ENCODE results near the gene PRDX6.
"Not testable (repeated sequence)": the region's sequence is repeated elsewhere in the genome, so short reads cannot be mapped to it uniquely, and the experiment has no call there.

PRDX6 gene

GRCh38 chr1:173502104-173502503 lies 25.0 kb downstream of the PRDX6 start:
- no peak for DNase-seq

- no peak for DNase-seq
Observed at GRCh38 chr1:173503391-173503790, 26.3 kb downstream of the PRDX6 start.

GRCh38 chr1:173504268-173504667 lies 27.1 kb downstream of the PRDX6 start:
- DNase-seq: no peak

DNA sequence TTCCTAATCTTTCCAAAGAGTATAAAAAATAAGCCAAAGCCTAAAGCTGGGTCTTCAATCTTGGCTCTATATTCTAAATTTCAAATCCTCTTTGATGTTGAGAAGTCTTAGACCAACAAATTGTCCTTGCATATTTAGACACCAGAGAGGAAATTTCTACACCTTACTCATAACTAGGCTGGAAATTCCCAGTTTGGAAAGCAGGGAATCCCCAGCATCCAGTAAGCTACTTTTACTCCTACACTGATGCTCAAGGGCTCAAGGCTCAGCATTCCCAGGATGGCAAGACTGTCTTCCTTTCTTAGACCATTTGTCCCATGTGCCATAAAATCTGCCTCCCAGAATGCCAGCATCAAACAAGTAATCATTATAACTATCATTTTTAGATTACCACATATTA lies 28.3 kb downstream of the PRDX6 start:
- no peak for DNase-seq

GRCh38 chr1:173506437-173506836 lies 29.3 kb downstream of the PRDX6 start:
- DNase-seq: no peak

DNA sequence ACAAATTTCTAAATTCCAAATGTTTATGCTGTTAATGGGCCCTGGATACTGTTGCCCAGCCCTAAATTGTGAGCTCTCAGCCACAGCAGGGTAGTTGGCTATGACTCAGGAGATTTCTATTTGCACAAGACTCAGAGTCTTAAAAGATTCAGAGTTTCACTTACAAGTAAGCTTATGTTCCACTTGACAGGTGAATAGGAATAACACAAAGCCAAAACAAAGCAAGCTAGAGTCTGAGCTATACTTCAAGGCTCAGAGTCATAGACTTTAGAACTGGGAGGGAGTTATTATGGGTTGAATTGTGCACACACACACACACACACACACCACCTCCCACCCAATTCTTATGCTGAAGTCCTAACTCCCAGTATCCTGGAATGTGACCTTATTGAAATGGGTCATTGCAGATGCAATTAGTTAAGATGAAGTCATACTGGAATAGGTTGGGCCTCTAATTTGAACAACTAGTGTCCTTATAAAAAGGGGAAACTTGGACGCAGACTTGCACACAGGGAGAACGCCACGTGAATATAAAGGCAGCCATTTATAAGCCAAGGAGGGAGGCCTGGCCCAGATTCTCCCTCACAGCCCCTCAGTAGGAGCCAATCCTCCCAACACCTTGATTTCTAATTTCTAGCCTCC lies 30.2 kb downstream of the PRDX6 start:
- DNase-seq: no peak

DNA sequence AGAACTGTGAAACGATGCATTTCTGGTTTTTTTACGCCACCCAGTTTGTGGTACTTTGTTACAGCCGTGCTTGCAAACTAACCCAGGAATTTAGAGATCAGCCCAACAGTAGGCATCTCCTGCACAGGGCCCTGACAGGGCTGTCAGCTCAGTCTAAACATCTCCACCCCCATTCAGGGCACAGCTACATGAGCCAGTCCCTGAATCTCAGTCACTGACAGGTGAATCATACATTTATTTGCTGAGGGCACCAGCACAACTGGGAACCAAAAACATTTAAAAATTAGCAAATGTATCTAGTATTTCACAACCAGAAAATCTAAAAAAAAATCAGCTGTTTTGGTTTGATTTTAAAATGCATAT lies 30.7 kb downstream of the PRDX6 start:
- no peak for DNase-seq

GRCh38 chr1:173508541-173508940 lies 31.4 kb downstream of the PRDX6 start:
- DNase-seq: no peak

DNA sequence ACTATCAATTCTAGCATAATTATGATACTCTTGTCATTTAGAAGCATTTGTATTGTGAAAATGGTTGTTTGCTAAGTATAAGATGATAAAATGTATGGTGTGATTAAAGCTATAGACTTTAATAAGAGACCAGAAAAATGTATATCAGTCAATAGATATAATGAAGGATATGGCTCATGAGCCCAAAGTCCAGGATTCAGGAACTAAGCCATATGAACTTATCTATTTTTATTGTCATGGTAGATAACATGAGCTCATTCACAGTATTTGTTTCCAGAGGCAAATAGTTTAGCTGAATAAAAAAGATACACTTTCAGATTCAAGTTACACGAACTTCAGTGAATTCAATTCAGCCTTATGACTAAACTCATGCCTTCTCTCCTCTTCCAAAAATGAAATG lies 32.7 kb downstream of the PRDX6 start:
- DNase-seq: no peak

GRCh38 chr1:173514503-173514902 lies 37.4 kb downstream of the PRDX6 start:
- DNase-seq: not testable (repeated sequence)

DNA sequence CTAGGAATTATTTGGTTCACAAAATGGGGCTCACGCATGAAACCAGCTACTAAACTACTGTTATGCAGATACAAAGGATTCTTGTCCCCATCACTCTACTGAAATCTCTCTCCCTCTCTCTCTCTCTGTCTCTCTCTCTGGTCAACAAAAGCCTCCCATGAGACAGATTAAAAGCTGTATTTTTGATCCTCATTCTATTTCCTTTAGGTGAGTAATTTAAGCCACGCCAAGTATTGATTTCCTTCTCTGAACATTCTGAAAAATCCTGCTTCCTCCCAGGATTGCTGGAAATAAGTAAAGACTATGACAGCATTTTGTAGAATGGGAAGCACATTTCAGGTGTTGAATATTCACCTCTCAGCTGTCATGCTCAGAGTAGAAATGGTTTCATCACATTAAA lies 43.7 kb downstream of the PRDX6 start:
- DNase-seq: no peak

GRCh38 chr1:173523329-173523728 lies 46.2 kb downstream of the PRDX6 start:
- DNase-seq: no peak

GRCh38 chr1:173525926-173526325 lies 48.8 kb downstream of the PRDX6 start:
- DNase-seq: no peak

DNA sequence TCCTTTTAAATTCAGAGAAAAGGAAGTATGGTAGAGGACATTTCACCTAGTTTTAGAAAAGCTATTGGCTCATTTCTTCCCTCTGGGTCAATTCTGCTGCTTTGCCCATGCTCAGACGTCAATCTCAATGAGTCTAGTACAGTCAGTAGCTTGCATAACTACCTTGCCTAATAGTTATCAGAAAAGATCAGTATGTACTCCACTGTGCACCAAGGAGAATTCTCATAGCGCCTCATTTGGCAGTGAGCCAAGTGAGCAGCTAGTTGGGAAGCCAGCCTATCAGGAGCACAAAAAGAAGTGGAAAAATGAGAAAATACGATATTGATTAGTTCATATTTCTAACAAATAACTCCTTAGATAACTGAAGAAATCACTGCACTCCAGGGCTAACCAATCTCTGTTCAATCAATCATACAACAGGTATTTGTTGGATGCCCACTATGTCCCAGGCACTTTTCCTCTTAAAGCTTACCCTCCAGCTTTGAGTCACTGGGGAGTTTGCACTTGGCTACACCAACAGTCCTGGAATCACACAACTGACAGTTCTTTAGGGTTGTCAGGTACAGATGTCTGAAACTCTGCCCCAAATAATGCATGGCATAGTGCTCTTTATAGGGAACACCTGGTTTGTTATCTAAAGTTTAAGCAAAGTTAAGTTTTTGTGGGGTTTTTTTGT lies 50.2 kb downstream of the PRDX6 start:
- no peak for DNase-seq

- DNase-seq: no peak
Observed at GRCh38 chr1:173529106-173529505, 52.0 kb downstream of the PRDX6 start.

- DNase-seq: no peak
Observed at GRCh38 chr1:173530795-173531693, 53.9 kb downstream of the PRDX6 start.

DNA sequence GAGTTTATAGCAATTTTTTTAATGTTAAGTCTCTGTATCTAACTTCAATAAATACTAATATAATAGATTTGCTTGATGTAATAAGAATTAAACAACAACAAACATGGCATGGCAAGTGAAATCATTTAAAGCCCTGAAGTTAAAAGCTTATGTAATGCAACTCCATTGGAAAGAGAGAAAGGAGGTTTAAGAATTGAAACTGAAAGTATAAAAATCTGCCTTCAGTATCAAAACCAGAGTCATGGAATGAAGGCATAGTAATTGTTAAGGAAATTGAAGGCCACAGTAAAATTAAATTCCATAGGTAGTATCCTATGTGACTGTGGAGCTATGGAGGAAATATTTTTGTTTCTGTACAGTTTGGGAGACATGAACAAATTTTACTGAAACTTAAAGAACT lies 55.1 kb downstream of the PRDX6 start:
- DNase-seq: no peak

DNA sequence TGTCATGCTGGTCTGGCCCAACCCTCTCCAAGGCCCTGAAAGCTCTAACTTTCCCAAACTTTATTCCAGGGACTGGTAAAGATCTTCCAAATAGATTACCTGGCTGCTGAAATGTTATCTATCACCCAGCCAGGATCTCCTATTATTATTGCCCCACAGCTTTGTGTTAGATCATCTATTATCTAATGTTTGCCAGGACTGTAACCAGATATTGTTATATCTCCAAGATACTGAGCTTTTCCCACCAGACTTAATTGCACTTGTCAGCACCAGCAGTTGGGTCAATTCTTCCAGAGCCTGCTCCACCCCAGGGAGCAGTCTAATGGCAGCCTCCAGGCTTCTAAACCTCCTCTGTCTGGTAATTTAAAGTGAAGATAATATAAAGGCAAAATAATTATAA lies 59.1 kb downstream of the PRDX6 start:
- DNase-seq: no peak
